Lung (tissue), 12 donors: Measurements from ENCODE around the gene MYO16. TPM values are rescaled to one million over a fixed set of nuclear protein-coding genes. Genes with fewer than 3 reads are reported as not detected.

Experiments used
- ATAC-seq: fragments of 200-7000 bp; cut with Tn5 transposase; one replicate; pipeline ENCODE4 v1.9.1; 2020; ENCODE audit warnings: moderate number of reproducible peaks; ENCODE audit not compliant: insufficient read depth, low FRiP score
- DNase-seq, 3 donors: peaks; one replicate each; pipeline ENCODE4 v3.0.0-alpha.2; 2013 to 2017
- H3K27ac ChIP-seq, 2 donors: one replicate each; pipeline ENCODE4 v1.5.1; 2013; ENCODE audit warnings: mild to moderate bottlenecking in 2 of 2, moderate library complexity in 2 of 2, control low read depth in 1 of 2, inconsistent platforms in 1 of 2, low read depth in 1 of 2, low read length in 1 of 2
- H3K27me3 ChIP-seq, 3 donors: one replicate each; pipeline ENCODE4 v1.5.1; 2013; ENCODE audit warnings: low read length in 2 of 3; ENCODE audit not compliant: control insufficient read depth in 3 of 3, insufficient read depth in 3 of 3
- H3K36me3 ChIP-seq, 4 donors: one replicate each; pipeline ENCODE4 v1.5.1; 2013; ENCODE audit warnings: low read length in 4 of 4, mild to moderate bottlenecking in 1 of 4, moderate library complexity in 1 of 4; ENCODE audit not compliant: control insufficient read depth in 4 of 4, insufficient read depth in 4 of 4
- H3K4me1 ChIP-seq, 5 donors: one replicate each; pipeline ENCODE4 v1.5.1; 2013; ENCODE audit warnings: low read length in 5 of 5, mild to moderate bottlenecking in 2 of 5, moderate library complexity in 1 of 5; ENCODE audit not compliant: control insufficient read depth in 5 of 5, insufficient read depth in 5 of 5
- H3K4me3 ChIP-seq: one replicate; pipeline ENCODE4 v1.5.1; 2013; ENCODE audit warnings: mild to moderate bottlenecking, control low read depth, moderate library complexity
- H3K9ac ChIP-seq, 2 donors: one replicate each; pipeline ENCODE4 v1.5.1; 2013; ENCODE audit warnings: low read length in 2 of 2, control low read depth in 1 of 2; ENCODE audit not compliant: insufficient read depth in 1 of 2
- H3K9me3 ChIP-seq, 4 donors: one replicate each; pipeline ENCODE4 v1.5.1; 2013; ENCODE audit warnings: low read length in 3 of 4, mild to moderate bottlenecking in 1 of 4, moderate library complexity in 1 of 4; ENCODE audit not compliant: control insufficient read depth in 4 of 4, insufficient read depth in 3 of 4
- CTCF ChIP-seq: IDR thresholded peaks from 2 replicates; pipeline ENCODE4 v1.5.1; 2012; ENCODE audit warnings: mild to moderate bottlenecking; ENCODE audit errors: control extremely low read depth, extremely low read depth
- whole genome bisulfite sequencing, 2 donors: extraction: QIAGEN DNeasy Blood & Tissue Kit; methylation state at CpG; one replicate each; pipeline ENCODE4 v1.1.7; 2013; 5-methylcytosine and 5-hydroxymethylcytosine counted together
- polyA plus RNA-seq, 2 donors: library from polyadenylated mRNA; stranded (reverse); fragments of 200-250 nt; gene quantifications; one replicate each; pipeline ENCODE4 v1.2.1, GENCODE V29; 2013
- total RNA-seq, 2 donors: library from RNA; depleted of rRNA in 1 of 2; stranded (reverse); fragments of >200 nt in 1 of 2; gene quantifications; one replicate each; pipeline ENCODE4 v1.2.1, GENCODE V29; 2014 to 2021
- donor health status: control.
- donor health status: control.
- donor health status: Bipolar disorder and iron deficiency.
- donor health status: healthy.
- donor health status: DM: yes; HTN: yes; CAD: no.

The MYO16 gene
- total and polyA plus RNA-seq, 4 donors = 0.12 to 13.8 (median 0.88) TPM

- H3K36me3 ChIP-seq = no peaks in the 10 kb centered on the region
- TF ChIP-seq CTCF = no peak
- H3K9me3 ChIP-seq = no peaks in the 10 kb centered on the region
- H3K27ac ChIP-seq = no peak overlapping the region
- 82 to 86% methylated on average over 8 of the region's 8 CpGs for WGBS, 2 donors
- no peak overlapping the region for H3K4me3 ChIP-seq
- ATAC-seq = no peak
- no peaks in the 10 kb centered on the region for H3K4me1 ChIP-seq
- H3K27me3 ChIP-seq = peaks cover 0 to 2% (median 0%) of the 10 kb centered on the region in 3 donors
- DNase-seq = no peak
- H3K9ac ChIP-seq = no peak overlapping the region
These were observed 146.2 kb downstream of the MYO16 start for GRCh38 chr13:108775597-108775996.

DNA sequence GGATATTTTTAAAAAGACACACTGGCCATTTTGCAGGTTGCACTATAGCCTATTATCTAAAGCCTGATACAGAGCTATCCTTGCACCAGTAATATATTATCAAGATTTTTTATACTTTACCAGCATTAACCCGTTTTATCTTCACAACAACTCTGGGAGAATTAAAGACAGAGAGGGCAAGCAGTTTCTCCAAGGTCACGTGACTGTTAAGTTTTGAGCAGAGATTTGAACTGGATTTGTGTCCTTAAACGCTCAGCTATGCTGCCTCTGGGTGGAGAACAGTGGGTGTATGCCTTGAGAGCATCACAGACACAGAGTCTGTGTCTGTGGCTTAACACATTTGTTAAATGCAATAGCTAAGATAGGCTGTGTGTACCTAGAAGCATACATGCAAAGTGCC lies 147.2 kb downstream of the MYO16 start:
- H3K36me3 ChIP-seq = no peaks in the 10 kb centered on the region
- no peak overlapping the region for H3K9ac ChIP-seq
- DNase-seq = no peak
- no peak for TF ChIP-seq CTCF
- 57 to 73% methylated on average over 3 of the region's 3 CpGs for WGBS, 2 donors
- no peak overlapping the region for H3K4me3 ChIP-seq
- H3K4me1 ChIP-seq = no peaks in the 10 kb centered on the region
- no peaks in the 10 kb centered on the region for H3K9me3 ChIP-seq
- H3K27me3 ChIP-seq = peaks cover 0 to 2% (median 0%) of the 10 kb centered on the region in 3 donors
- no peak for ATAC-seq
- no peak overlapping the region for H3K27ac ChIP-seq

- DNase-seq = no peak
- H3K36me3 ChIP-seq = no peaks in the 10 kb centered on the region
- no peak overlapping the region for H3K9ac ChIP-seq
- WGBS, 2 donors = 55 to 63% methylated on average over 9 of the region's 9 CpGs
- H3K4me1 ChIP-seq = no peaks in the 10 kb centered on the region
- TF ChIP-seq CTCF = no peak
- ATAC-seq = no peak
- no peaks in the 10 kb centered on the region for H3K9me3 ChIP-seq
- H3K27me3 ChIP-seq = peaks cover 0 to 2% (median 0%) of the 10 kb centered on the region in 3 donors
- no peak overlapping the region for H3K4me3 ChIP-seq
- H3K27ac ChIP-seq = no peak overlapping the region
These were observed 148.3 kb downstream of the MYO16 start for GRCh38 chr13:108777421-108778420.
